K562 (cell line): ENCODE data around the gene SEC31A. TPM values are rescaled to one million over a fixed set of nuclear protein-coding genes. Genes with fewer than 3 reads are reported as not detected.

Experiments used
- ATAC-seq: fragments of 200-7000 bp; cut with Tn5 transposase; 3 replicates; pipeline ENCODE4 v1.9.1; 2020; ENCODE audit warnings: moderate library complexity
- BruUV-seq: library from RNA; stranded (reverse); fragments of 400-500 nt; replicated peaks from 2 replicates; lab custom pipeline; 2021; lab: Mats Ljungman, UMichigan
- CTCF ChIA-PET: fragments of 300-600 bp; formaldehyde crosslinking; extraction: SDS; loops from one replicate; lab custom pipeline; 2021; ENCODE audit warnings: low intra/inter-chr PET ratio; lab: Yijun Ruan, JAX
- POLR2A ChIA-PET: fragments of 300-600, 350-650 bp; sonication (Branson Sonifier 250); formaldehyde crosslinking; extraction: SDS; loops from one replicate; lab custom pipeline; 2021; ENCODE audit warnings: antibody characterized with exemption, inconsistent platforms; lab: Yijun Ruan, JAX
- DNase-seq, 4 experiments: peaks; one replicate each; pipeline versions ENCODE4 v3.0.0 to v3.0.0-alpha.2; 2011 to 2018; ENCODE audit warnings: low spot score in 3 of 4, mixed read lengths in 3 of 4; ENCODE audit errors: extremely low read depth in 1 of 4
- FAIRE-seq: peaks from 2 replicates; lab custom pipeline; 2011; peaks lifted over from hg19 to GRCh38; lab: Jason Lieb, UNC
- H2AFZ ChIP-seq: 2 replicates; pipeline ENCODE4 v1.6.0; 2011; ENCODE audit warnings: low read depth, low read length, control low read depth, inconsistent platforms
- H3K27ac ChIP-seq: fragments of 200-600 bp; 3 replicates; pipeline ENCODE4 v1.8.0; 2011; ENCODE audit warnings: low read depth, mild to moderate bottlenecking, control low read depth, inconsistent platforms, low read length, moderate library complexity, mixed read lengths; ENCODE audit errors: extremely low read depth
- H3K27me3 ChIP-seq, 2 experiments: fragments of 300-600 bp in 1 of 2; 2 replicates in 1 of 2; 3 replicates in 1 of 2; pipeline versions ENCODE4 v1.6.0 to v1.8.0; 2011; ENCODE audit warnings: inconsistent platforms in 2 of 2, low read length in 2 of 2, mild to moderate bottlenecking in 1 of 2, mixed read lengths in 1 of 2, moderate library complexity in 1 of 2; ENCODE audit not compliant: control insufficient read depth in 2 of 2, insufficient read depth in 2 of 2
- H3K36me3 ChIP-seq: fragments of 300-600 bp; 3 replicates; pipeline ENCODE4 v1.8.0; 2011; ENCODE audit warnings: mild to moderate bottlenecking, low read length, inconsistent platforms; ENCODE audit not compliant: control insufficient read depth, insufficient read depth
- H3K4me1 ChIP-seq, 2 experiments: fragments of 200-600 bp in 1 of 2; replicated peaks in 1 of 2; 2 replicates in 1 of 2; 3 replicates in 1 of 2; pipeline versions ENCODE4 v1.5.1 to v1.8.0; 2011; ENCODE audit warnings: inconsistent platforms in 2 of 2, low read length in 2 of 2, mild to moderate bottlenecking in 1 of 2, mixed read lengths in 1 of 2, moderate library complexity in 1 of 2; ENCODE audit not compliant: control insufficient read depth in 2 of 2, insufficient read depth in 2 of 2
- H3K4me2 ChIP-seq: 2 replicates; pipeline ENCODE4 v1.6.1; 2011; ENCODE audit warnings: low read length, control low read depth, inconsistent platforms, mixed read lengths; ENCODE audit not compliant: insufficient read depth
- H3K4me3 ChIP-seq: fragments of 200-600 bp; sonication (generic), shearing (Covaris generic); 2 replicates; pipeline ENCODE4 v1.5.1; 2016; ENCODE audit warnings: control low read depth, inconsistent platforms
- H3K79me2 ChIP-seq: fragments of 200-600 bp; 3 replicates; pipeline ENCODE4 v1.8.0; 2011; ENCODE audit warnings: low read length, inconsistent platforms; ENCODE audit not compliant: control insufficient read depth, insufficient read depth
- H3K9ac ChIP-seq, 2 experiments: 2 replicates each; pipeline versions ENCODE4 v1.6.0 to v1.6.1; 2011; ENCODE audit warnings: low read depth in 2 of 2, low read length in 2 of 2, control low read depth in 1 of 2, inconsistent platforms in 1 of 2, mild to moderate bottlenecking in 1 of 2, mixed read lengths in 1 of 2; ENCODE audit not compliant: insufficient read depth in 1 of 2
- H3K9me1 ChIP-seq: one replicate; pipeline ENCODE4 v1.6.0; 2011; ENCODE audit warnings: inconsistent platforms, mild to moderate bottlenecking, low read length, moderate library complexity; ENCODE audit not compliant: control insufficient read depth, insufficient read depth
- H3K9me3 ChIP-seq: replicated peaks from 2 replicates; pipeline ENCODE4 v1.5.1; 2011; ENCODE audit warnings: low read depth, low read length, inconsistent platforms; ENCODE audit not compliant: control insufficient read depth, insufficient read depth
- H4K20me1 ChIP-seq: replicated peaks from 2 replicates; pipeline ENCODE4 v1.6.1; 2011; ENCODE audit warnings: low read length, inconsistent platforms, mixed read lengths; ENCODE audit not compliant: control insufficient read depth, insufficient read depth
- ATF1 ChIP-seq, 2 experiments: fragments of 450-650 bp in 1 of 2; IDR thresholded peaks; 2 replicates each; pipeline ENCODE4 v1.6.1; 2016; ENCODE audit warnings: missing compliant biosample characterization in 1 of 2, missing genetic modification characterization in 1 of 2
- FOXO4 ChIP-seq: fragments of 450-650 bp; formaldehyde crosslinking; IDR thresholded peaks from 2 replicates; pipeline ENCODE4 v1.4.0; 2020; ENCODE audit warnings: mild to moderate bottlenecking, moderate library complexity
- GABPA ChIP-seq: fragments of 200-800 bp; sonication (Bioruptor generic); conservative IDR thresholded peaks from 2 replicates; pipeline ENCODE4 v1.6.1; 2016; ENCODE audit warnings: low read depth, missing genetic modification characterization, missing compliant biosample characterization
- MAFK ChIP-seq: IDR thresholded peaks from 2 replicates; pipeline ENCODE4 v1.6.1; 2011; ENCODE audit warnings: low read length, improper control_type of control experiment
- MAX ChIP-seq: sonication (generic); formaldehyde crosslinking; IDR thresholded peaks from 2 replicates; pipeline ENCODE4 v1.9.0; 2022; ENCODE audit warnings: mild to moderate bottlenecking, missing genetic modification reagents
- OTX1 ChIP-seq: fragments of 450-650 bp; formaldehyde crosslinking; IDR thresholded peaks from 2 replicates; pipeline ENCODE4 v1.4.0; 2022; ENCODE audit warnings: mild to moderate bottlenecking
- PRDM10 ChIP-seq: fragments of 450-650 bp; IDR thresholded peaks from 2 replicates; pipeline ENCODE4 v1.6.1; 2018; ENCODE audit not compliant: partially characterized antibody
- TFAM ChIP-seq: fragments of 250-450 bp; sonication (Bioruptor Pico); conservative IDR thresholded peaks from 2 replicates; pipeline ENCODE4 v1.5.0; 2021; ENCODE audit warnings: mild to moderate bottlenecking, moderate library complexity
- ZFPM2 ChIP-seq: fragments of 250-450 bp; sonication (Bioruptor Pico); IDR thresholded peaks from 2 replicates; pipeline ENCODE4 v1.5.1; 2022; ENCODE audit warnings: mild to moderate bottlenecking
- ZNF124 ChIP-seq: sonication (generic); formaldehyde crosslinking; IDR thresholded peaks from 2 replicates; pipeline ENCODE4 v1.8.1; 2022; ENCODE audit warnings: missing genetic modification reagents
- ZNF143 ChIP-seq: sonication (generic); formaldehyde crosslinking; IDR thresholded peaks from 2 replicates; pipeline ENCODE4 v1.9.0; 2022; ENCODE audit warnings: mild to moderate bottlenecking, missing genetic modification reagents
- WGBS: fragments of 100-300 bp; shearing (Covaris generic); methylation state at CpG from one replicate; pipeline ENCODE4 v1.1.6; 2016; ENCODE audit warnings: low coverage, mixed read lengths; ENCODE audit not compliant: insufficient coverage; ENCODE audit errors: missing lambda C conversion rate; 5-methylcytosine and 5-hydroxymethylcytosine counted together
- in situ Hi-C: fragments of 300-500 bp; cut with MboI; formaldehyde crosslinking; loops from 4 replicates; pipeline ENCODE4 v1.15.0; 2018; ENCODE audit warnings: inconsistent platforms, mixed read lengths
- intact Hi-C: fragments of 100-400 bp; cut with micrococcal nuclease; formaldehyde crosslinking; loops from 2 replicates; pipeline ENCODE4 v1.14.2; 2022
- polyA plus RNA-seq, 8 experiments: library from polyadenylated mRNA; depleted of rRNA in 4 of 8; stranded (reverse) in 5 of 8; unstranded in 3 of 8; fragments of >200 nt; fragmentation: Nextera tagmentation in 2 of 8; fragmentation: Illumina TruSeq in 1 of 8; extraction: Ambion mirVana in 2 of 8; extraction: Trizol in 1 of 8; gene quantifications; 2 replicates each; pipeline versions ENCODE4 v1.2.1 to v1.2.3, GENCODE V29; 2011 to 2014; ENCODE audit warnings: inconsistent platforms in 1 of 8, missing spikeins in 1 of 8
- total RNA-seq, 7 experiments: library from RNA; depleted of rRNA in 6 of 7; stranded (reverse); fragments of >200 nt in 6 of 7; fragmentation: Illumina TruSeq in 2 of 7; extraction: Trizol in 2 of 7; gene quantifications; 2 replicates each; pipeline versions ENCODE4 v1.2.1 to v1.2.3, GENCODE V29; 2011 to 2021; ENCODE audit warnings: low replicate concordance in 1 of 7

Gene SEC31A
- total and polyA plus RNA-seq, 9 of the 15 experiments (the other 6 are each of a cell fraction or from before 2014, with no cell fraction given): 78.9 to 241 (median 173) TPM

- WGBS: 20% methylated on average over 5 of the region's 5 CpGs
- Histone ChIP-seq H4K20me1 (0 out of 2 replicates have a peak, but pooled peaks cover 10% of the 10 kb centered on the region), H3K4me1 (peaks cover 5 to 16% of the 10 kb centered on the region in 2 experiments; a peak in 4 of 5 replicates), H3K4me2 (0 out of 2 replicates have a peak overlapping the region, but pooled peaks have one; percentile 38), H3K79me2 (peaks cover 99% of the 10 kb centered on the region), H3K36me3 (peaks cover 39% of the 10 kb centered on the region), H3K4me3 (no peak overlapping the region), H3K27ac (peak overlapping the region; percentile 47; the same call in 2 of the 3 replicates), H3K9me3 (no peaks in the 10 kb centered on the region), H3K27me3 (no peaks in the 10 kb centered on the region), H3K9me1 (no peaks in the 10 kb centered on the region), H3K9ac (peak overlapping the region in 1 of 2 experiments; percentile 53; a peak in 2 of 4 replicates), H2AFZ (no peak overlapping the region)
- POLR2A ChIA-PET: interaction anchor here (0.7 to 4.0 kb wide), 5 partner anchors 9 to 150 kb away, joined by 3 to 20 read pairs (median 4); partner anchors contain the start of gene THAP9
- ATAC-seq: no peak
- no TSS peak for BruUV-seq
- CTCF ChIA-PET: no interaction called here
- intact Hi-C loops: no loop called here
- in situ Hi-C loops: no loop called here
- no peak for FAIRE-seq
- DNase-seq: no peak
- TF ChIP-seq GABPA (tag) (no peak), MAFK (no peak), FOXO4 (CRISPR knock-in tag) (no peak), MAX (CRISPR knock-in tag) (no peak), PRDM10 (no peak), ZNF124 (CRISPR knock-in tag) (no peak), ATF1 (CRISPR knock-in tag; IDR thresholded peaks at IDR 0.05) (no peak), ATF1 (tag; IDR thresholded peaks at IDR 0.05) (no peak), OTX1 (CRISPR knock-in tag) (no peak), TFAM (CRISPR knock-in tag) (no peak), ZFPM2 (CRISPR knock-in tag) (no peak), ZNF143 (CRISPR knock-in tag) (no peak)
These were observed 4.6 kb downstream of the SEC31A start for GRCh38 chr4:82886147-82886942.
